GM18870 (cell line): Measurements from ENCODE around the gene PCNT.
"Not testable (repeated sequence)": the region's sequence is repeated elsewhere in the genome, so short reads cannot be mapped to it uniquely, and the experiment has no call there.

ENCODE experiments used
- ATAC-seq: cut with Tn5 transposase; IDR thresholded peaks from one replicate; pipeline ENCODE4 v1.9.1; 2021; ENCODE audit warnings: moderate library complexity; ENCODE audit not compliant: unreplicated experiment

The PCNT gene

DNA sequence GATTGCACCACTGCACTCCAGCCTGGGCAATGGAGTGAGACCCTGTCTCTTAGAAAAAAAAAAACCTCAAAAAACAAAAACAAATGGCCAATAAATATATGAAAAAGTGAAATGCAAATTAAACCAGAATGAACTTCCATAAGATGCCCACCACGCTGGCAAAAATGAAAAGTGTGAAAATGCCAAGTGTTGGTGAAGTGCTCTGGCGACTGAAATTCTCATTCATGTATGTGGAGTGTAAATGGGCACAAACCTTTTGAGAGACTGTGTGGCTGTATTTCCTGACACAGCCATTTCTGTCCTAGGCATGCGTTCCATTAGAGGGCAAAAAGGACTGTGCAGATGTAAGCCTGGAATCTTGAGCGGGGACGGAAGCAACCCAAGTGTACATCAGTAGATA is 19.5 kb upstream of the PCNT start:
- no peak for ATAC-seq

GRCh38 chr21:46304955-46305354 is 19.0 kb upstream of the PCNT start:
- ATAC-seq = no peak

- no peak for ATAC-seq
Observed at GRCh38 chr21:46307625-46308024, 16.3 kb upstream of the PCNT start.

- ATAC-seq = no peak
Observed at GRCh38 chr21:46308431-46308830, 15.5 kb upstream of the PCNT start.

- not testable (repeated sequence) for ATAC-seq
Observed at GRCh38 chr21:46310260-46310659, 13.7 kb upstream of the PCNT start.

DNA sequence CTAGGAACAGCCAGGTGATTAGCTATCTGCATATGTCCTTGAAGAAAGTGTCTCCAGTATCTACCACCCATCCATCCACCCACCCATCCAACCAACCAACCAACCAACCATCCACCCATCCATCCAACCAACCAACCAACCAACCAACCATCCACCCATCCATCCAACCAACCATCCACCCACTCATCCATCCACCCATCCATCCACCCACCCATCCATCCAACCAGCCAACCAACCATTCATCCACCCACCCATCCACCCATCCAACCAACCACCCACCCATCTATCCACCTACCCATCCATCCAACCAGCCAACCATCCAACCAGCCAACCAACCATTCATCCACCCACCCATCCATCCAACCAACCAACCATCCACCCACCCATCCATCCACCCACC is 12.4 kb upstream of the PCNT start:
- no peak for ATAC-seq

GRCh38 chr21:46312949-46313348 is 11.0 kb upstream of the PCNT start:
- ATAC-seq = no peak

DNA sequence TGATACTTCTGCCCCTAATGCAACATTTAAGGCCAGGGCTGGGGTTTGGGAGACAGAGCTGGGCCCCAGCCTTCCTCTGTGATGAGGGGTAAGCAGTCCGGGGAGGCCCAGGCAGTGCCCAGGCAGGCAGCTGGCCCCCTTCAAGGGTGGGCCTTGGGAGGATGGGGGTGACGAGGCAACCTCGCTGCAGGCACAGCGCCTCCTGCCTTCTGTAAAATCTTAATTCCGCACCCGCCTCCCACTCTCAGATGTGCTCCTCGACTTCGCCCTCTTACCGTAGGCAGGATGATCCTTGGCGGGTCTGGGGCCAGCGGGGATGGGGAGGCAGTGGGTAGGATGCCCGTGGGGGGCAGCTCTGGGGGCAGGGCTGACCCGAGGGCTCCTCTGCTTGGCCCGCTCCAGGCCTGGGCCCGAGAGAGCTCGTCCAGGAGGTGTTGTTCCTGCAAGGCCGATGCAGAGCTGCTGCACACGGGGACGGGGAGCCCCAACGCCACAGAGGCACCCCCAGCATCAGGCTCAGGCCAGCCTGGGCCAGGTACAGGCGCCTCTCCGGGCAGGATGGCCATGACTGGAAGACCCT is 9.4 kb upstream of the PCNT start:
- no peak for ATAC-seq

DNA sequence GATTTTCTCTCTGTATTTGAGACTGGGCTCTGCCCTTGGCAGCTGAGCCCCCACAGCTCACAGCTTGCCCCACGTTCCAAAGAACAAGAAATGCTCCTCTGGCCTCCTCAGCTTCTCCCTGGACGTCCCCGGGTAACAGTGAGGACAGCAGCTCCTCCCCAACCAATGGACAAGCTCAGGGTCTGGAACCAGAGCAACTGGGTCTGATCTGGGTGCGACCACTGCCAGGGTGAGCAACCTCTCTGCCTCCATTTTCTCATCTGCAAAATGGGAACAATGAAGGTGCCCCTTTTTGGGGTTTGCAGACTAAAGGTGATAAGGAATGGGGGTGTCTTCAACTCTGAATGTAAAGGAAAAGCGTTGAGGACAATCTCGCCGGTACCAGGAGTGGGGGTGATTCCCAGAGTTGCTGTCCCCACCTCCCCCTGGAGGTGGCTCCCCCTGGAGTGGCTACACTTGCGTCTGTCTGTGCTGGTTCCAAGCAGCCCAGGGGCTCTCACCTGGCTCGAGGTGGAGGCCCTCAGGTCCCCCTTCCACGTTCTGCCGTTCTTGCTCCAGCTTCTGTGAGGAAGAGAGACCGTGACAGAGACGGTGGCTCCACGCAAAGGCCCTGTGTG is 7.1 kb upstream of the PCNT start:
- no peak for ATAC-seq

DNA sequence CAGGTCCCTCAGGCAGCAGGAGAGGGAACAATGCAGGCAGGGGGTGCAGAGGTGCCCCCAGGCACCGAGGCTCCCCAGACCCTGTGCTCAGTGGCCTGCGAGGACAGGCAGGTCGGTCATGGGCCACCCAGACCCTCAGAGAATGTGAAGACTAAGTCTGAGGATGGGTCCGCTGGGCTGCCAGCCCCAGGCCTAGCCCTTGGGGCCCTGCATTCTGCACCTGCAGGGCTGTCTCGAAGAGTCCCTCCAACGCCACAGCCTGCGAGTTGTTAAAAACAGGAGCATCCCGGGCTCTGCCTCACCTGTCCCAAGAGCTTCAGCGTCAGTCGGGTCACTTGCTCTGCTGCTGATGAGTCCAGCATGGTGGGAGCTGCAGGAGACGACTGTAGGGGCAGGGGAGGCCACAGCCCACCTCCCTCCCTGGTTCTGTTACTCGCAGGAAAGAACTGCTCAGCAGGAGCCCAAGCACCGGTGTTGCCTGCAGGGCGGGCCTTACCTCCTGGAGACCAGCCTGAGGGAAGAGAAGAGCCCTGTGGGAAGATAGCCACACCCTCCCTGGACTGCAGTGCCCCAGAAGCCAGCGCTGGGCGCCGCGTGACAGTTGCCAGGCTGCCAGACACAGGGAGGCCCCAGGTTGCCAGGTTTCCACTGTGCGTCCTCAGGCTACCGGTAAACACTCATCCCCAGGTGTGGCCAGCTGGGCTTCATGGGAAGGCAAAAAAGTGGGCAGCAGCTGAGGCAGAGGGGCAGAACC is 6.1 kb upstream of the PCNT start:
- ATAC-seq = no peak

DNA sequence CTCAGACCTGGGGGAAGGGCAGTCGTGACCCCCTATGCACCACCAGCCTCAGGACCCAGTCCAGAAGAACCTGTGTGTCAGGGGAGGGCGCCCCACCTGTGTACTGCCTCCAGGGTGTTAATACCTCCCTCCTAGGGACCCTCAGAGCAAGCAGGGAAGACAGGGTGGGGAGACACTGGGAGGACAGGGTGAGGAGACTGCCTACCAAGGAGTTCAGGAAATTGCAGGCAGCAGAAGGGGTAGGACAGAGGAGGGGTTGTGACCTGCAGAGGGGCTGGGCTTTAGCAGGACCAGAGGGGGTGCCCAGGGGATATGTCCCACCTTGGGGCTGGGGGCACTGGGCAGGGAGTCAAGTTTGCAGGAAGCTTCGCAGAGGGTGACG is 5.5 kb upstream of the PCNT start:
- no peak for ATAC-seq

- ATAC-seq = no peak
Observed at GRCh38 chr21:46319186-46319585, 4.8 kb upstream of the PCNT start.

GRCh38 chr21:46320331-46320801 is 3.6 kb upstream of the PCNT start:
- no peak for ATAC-seq

DNA sequence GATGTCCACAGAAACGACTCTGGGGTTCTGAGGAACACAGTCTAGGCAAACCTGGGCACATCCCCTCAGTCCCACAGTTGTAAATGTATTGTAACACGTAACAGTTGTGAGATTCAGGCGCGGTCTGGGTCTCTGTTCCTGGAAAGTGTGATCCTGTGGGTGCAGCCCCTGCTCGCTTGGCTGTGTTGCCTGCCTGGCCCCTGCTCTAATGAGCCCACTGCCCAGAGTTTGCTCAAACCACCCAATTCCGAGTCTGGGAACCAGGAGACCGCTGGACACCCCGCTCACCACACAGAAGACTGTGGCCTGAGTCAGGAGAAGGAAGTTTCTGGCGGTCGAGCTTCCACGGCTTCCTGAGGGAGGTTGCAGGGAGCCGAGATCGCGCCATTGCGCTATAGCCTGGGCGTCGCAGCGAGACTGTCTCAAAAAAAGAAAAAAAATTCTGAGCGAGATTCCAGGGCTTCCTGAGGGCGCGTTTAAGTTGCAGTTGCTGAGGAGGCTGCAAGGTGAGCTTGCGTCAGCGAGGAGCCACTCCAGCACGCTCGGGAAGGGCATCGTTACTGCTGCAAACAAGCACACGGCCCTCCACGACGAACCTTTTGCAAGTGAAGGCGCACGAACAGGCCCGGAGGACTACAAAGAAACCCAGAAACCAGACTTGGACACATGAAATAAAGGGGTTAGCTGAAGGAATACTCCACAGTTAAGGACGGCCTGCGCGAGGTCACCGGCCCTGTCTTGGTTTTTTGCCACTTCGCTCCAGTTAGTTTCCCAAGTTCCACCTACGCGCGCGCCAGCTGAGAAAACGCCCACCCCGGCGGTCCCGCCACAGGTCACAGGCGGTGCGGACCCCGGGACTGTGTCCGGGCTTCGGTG is 1.4 kb upstream of the PCNT start:
- ATAC-seq = no peak

GRCh38 chr21:46323227-46323709 is 688 bp upstream of the PCNT start:
- ATAC-seq = no peak

- peak; percentile 25 for ATAC-seq
Observed at GRCh38 chr21:46324390-46325072, 575 bp downstream of the PCNT start.

GRCh38 chr21:46325073-46325912 is 1.3 kb downstream of the PCNT start:
- ATAC-seq = no peak

- ATAC-seq = no peak
Observed at GRCh38 chr21:46326110-46326703, 2.3 kb downstream of the PCNT start.

DNA sequence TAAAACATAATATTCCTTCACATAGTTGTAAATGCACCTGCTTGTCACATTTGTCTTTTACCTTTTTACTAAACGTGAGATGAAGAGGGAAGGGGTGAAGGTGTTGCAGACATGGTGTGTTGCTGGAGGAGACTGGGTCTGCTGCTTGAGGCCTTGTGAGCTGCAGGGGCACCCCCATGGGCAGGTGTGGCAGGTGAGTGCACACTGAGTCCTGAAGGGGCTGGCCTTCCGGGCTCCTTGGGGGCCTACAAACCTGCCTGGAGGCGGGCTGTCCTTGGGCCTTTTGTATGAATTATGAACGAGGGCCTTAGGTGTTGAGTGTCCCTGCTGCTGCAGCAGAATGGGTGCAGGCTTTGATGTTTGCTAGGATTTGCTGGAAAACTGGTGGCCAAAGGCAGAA is 3.8 kb downstream of the PCNT start:
- ATAC-seq = no peak
